CD4-positive, alpha-beta T cell treated with Interferon alpha-2 for 1 hour (primary cell): ENCODE measurements around the gene ARMC9.
"Not testable (repeated sequence)": the region's sequence is repeated elsewhere in the genome, so short reads cannot be mapped to it uniquely, and the experiment has no call there.

Experiments used
- DNase-seq, 2 donors: peaks; one replicate each; pipeline ENCODE4 v3.0.0-alpha.2; 2020 to 2022

Gene ARMC9

GRCh38 chr2:231369580-231370428 is 171.4 kb downstream of the ARMC9 start:
- no peak for DNase-seq

DNA sequence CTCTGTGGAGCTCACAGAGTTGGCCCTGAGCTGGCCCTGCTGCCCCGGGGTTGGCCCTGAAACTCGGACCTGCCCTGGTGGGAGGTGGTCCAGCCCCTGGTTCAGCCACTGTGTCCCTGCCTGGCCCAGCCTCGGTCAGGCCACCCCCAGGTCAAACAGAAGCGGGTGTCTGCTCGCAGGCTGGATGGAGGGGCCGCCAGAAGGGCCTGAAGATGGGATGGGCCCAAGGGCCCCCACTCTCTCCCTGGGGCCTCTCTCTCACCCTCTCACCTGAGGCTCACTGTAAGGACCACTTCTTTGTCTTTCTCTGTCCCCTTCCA is 172.0 kb downstream of the ARMC9 start:
- no peak for DNase-seq

GRCh38 chr2:231370749-231371429 is 172.5 kb downstream of the ARMC9 start:
- DNase-seq: no peak

DNA sequence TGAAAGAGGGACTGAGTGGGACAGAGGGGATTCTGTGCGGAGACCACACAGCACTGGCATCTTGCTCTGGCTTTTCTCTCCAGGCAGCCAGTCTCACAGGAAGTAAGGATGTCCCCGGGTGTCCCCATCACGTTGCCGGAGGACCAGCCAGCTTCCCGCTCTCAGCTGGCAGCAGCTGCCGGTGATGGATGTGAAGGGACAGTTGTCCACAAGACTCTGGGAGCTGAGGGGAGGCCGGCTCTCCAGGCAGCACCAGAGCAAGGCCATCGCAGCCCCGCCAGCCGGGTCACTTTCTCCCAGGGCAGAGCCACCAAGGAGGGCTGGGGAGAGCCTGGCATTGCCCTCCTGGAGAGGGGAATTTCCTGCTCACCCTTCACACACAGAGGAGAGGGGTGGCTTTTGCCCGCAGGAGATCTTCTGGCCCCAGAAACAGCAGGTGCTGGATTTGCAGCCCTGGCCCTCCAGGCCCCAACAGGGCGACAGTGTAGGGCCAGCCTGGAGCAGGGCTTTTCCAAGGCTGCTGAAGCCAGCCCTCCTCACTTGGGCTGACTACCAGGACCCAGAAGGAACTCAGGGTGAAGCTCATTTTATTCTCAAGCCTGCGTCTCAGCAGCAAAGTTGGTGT is 173.1 kb downstream of the ARMC9 start:
- no peak for DNase-seq

GRCh38 chr2:231372326-231372725 is 173.9 kb downstream of the ARMC9 start:
- no peak for DNase-seq

DNA sequence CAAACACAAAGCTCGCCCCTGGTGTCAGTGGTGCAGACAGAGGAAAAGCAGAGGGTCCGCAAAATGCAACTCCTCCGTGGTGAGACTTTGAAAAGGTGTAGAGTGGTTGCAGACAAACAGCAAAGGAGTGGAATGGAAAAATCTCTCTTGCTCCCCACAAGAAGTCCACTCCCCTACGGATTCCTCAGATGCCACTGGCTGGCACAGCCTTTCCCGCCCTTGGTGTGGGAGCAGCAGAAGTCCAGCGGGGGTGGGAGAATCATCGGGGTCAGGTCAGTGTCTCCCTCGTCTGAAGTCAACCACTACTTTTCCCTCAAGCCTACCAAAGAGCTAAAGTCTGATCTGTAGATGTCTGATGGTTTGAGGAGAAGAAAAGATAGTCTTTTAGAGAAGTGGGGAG is 174.8 kb downstream of the ARMC9 start:
- DNase-seq: no peak

- no peak for DNase-seq
These were observed 175.4 kb downstream of the ARMC9 start for GRCh38 chr2:231373786-231374349.

DNA sequence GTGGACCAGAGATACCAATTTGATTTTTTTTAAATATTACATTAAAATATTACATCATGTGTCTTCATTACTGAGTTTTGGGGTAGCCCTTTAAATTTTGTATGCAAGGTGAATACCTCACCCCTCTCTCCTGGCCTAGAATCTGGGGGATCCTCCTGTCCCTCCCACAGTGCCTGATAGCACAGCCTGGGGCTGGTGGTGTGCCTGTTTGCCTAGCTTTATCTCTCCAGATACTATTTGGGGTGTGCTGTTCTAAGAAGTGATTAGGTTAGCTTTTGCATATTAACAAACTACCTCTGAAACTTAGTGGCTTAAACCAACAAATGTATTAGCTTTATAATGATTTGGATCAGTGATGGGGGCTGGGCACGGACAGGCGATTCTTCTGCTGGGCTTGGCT is 176.3 kb downstream of the ARMC9 start:
- no peak for DNase-seq

DNA sequence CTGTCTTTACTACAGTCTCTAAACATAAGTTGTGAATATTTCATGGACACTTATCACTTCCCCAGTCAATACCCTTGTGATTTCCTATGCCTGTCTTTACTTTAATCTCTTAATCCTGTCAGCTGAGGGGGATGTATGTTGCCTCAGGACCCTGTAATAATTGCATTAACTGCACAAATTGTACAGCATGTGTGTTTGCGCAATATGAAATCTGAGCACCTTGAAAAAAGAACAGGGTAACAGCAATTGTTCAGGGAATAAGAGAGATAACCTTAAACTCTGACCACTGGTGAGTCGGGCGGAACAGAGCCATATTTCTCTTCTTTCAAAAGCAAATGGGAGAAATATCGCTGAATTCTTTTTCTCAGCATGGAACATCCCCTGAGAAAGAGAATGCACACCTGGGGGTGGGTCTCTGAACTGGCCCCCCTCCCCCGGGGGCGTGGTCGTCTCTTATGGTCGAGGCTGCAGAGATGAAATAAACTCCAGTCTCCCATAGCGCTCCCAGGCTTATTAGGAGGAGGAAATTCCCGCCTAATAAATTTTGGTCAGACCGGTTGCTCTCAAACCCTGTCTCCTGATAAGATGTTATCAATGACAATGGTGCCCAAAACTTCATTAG is 177.7 kb downstream of the ARMC9 start:
- DNase-seq: not testable (repeated sequence)

- DNase-seq: no peak
These were observed 178.4 kb downstream of the ARMC9 start for GRCh38 chr2:231376857-231377256.

GRCh38 chr2:231378026-231378722 is 179.7 kb downstream of the ARMC9 start:
- no peak for DNase-seq

DNA sequence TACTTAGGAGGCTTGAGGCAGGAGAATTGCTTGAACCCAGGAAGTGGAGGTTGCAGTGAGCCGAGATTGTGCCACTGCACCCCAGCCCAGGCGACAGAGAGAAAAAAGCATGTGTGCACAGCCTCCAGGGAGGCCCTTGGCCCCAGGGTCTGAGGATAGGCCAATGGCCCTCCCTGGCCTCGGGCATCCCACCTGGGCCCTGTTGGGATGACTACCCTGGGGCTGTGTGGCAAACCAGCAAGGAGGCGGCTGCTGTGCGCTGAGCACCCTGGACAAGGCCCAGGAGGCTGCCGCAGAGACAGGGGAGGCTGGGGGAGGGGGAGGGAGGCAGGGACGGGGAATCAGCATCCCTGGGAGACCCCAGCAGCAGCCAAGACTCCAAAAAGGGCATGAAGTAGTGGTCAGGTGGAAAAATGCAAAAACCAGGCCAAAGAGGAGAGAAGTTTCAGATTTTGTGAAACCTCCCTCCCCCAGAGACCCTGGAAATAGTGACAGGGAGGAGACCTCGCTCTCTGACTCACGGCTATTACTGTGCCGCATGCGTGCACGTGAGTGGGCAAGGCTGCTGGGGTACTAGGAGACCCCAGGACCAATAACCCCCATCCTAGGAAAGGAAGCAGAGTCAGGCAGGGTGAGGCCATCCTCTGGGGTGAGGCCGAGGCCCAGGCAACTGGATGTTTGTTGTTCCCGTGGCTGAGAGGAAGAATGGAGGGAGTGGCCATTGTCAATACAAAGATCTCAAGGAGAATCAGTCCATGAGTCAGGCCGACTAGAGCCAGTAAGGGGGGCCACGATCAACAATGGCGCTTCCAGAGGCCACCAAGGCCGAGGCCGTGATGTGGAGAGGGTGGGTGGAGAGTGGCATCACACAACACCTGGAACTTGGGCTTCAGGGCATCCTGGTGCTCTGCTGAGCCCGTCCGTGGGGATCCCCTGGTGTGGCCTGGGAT is 181.1 kb downstream of the ARMC9 start:
- no peak for DNase-seq

- DNase-seq: no peak
These were observed 181.9 kb downstream of the ARMC9 start for GRCh38 chr2:231380307-231380706.

DNA sequence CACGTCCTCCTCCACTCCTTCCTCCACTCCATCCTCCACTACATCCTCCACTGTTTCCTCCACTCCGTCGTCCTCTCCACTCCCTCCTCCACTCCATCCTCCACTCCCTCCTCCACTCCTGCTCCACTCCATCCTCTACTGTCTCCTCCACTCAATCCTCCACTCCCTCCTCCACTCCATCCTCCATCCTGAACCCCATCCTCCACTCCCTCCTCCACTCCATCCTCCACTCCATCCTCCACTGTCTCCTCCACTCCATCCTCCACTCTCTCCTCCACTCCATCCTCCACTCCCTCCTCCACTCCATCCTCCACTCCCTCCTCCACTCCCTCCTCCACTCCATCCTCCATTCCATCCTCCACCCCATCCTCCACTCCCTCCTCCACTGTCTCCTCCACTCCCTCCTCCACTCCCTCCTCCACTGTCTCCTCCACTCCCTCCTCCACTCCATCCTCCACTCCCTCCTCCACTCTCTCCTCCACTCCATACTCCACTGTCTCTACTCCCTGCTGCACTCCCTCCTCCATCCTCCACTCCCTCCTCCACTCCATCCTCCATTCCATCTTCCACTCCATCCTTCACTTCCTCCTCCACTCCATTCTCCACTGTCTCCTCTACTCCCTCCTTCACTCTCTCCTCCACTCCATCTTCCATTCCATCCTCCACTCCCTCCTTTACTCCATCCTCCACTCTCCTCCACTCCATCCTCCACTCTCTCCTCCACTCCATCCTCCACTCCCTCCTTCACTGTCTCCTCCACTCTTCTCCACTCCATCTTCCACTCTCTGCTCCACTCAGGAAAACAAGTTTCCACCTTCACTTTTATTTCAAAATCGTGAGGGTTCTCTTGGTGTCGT is 182.8 kb downstream of the ARMC9 start:
- no peak for DNase-seq

- no peak for DNase-seq
These were observed 183.7 kb downstream of the ARMC9 start for GRCh38 chr2:231382116-231382515.

DNA sequence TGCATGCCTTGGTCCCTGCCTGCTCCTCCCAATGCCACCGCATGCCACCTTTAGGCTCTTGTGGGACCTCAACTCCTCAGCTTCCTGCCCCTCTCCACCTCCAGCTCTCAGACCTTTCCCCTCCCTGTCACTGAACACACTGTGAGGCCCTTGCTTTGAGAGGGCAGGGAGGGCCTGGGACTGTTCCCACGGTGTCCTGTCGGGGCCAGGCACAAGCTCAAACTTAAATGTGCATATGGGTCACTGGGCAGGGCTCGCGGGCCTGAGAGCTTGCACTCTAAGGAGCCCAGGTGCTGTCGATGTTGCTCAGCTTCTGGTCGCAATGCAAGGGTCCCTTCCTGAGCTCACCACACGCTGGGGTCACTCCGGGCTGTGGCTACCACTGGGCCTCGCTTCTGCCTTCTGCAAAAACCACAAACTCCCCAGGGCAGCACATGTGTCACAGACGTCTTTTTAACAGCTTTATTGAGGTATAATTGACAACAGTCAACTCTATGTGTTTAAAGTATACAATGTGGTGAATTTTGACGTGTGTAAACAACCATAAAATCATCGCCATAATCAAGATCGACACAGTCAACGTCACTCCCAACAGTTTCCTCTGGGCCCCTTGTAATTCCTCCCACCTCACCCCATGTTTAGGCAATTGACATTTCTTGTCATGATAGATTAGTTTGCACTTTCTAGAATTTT is 185.1 kb downstream of the ARMC9 start:
- no peak for DNase-seq

DNA sequence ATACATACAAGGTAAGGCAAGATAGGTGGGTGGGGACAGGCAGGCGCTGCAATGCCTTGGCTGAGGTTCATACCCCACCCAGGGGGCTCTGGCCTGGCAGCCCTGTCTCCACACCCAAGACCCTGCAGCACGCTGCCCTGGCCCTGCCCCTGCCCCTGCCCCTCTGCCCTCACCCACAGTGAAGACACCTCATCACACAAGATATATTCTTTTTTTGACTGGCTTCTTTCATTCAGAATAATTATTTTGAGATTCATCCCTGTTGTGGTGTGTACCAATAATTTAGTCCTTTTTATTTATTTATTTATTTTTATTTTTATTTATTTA is 185.6 kb downstream of the ARMC9 start:
- no peak for DNase-seq

DNA sequence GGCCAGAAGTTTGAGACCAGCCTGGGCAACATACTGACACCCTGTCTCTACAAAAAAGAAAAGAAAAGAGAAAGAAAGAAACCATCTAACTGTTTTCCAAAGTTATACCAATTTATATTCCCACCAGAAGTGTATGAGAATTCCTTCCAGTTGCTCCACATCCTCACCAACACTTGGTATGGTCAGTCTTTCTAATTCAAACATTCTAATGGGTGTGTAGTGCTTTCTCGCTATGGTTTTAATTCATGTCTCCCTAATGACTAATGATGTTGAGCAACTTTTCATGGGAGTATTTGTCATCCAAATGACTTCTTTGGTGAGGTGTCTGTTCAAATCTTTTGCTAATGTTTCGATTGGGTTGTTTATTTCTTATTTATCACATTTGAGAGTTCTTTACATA is 186.5 kb downstream of the ARMC9 start:
- no peak for DNase-seq

DNA sequence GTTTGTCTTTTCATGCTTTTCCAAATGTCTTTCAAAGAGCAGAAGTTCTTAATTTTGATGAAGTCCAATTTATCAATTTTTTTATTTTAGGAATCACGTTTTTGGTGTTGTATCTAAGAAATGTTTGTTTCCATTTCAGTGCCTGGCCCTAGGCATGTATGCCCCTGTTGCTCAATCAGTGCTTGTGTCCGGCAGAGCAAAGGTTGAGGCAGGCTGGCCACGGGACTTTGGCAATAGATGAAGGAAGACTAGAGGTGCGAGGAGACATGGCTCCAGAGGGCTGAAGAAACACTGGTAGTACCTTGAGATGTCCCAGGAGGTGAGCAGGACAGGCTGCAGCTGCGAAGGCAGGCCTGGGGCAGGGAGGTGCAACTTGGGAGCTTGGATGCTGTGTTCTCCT is 187.0 kb downstream of the ARMC9 start:
- no peak for DNase-seq

GRCh38 chr2:231386446-231386845 is 188.0 kb downstream of the ARMC9 start:
- no peak for DNase-seq
